Ramos (cell line): ENCODE data around the gene SCN7A.

Experiments used
- in situ Hi-C: fragments of 300-500 bp; cut with MboI; formaldehyde crosslinking; loops from one replicate; pipeline ENCODE4 v1.14.3; 2022; ENCODE audit warnings: low sequenced_read_pairs; ENCODE audit not compliant: unreplicated experiment

The SCN7A gene

GRCh38 chr2:166494140-166494624 lies at the start of gene SCN7A:
Gene SCN7A (minus strand): TSS chr2:166494249. CDS start chr2:166477696, 16,553 bp downstream.
- in situ Hi-C loops = no loop called here

GRCh38 chr2:166539340-166540162 lies 45.5 kb upstream of the SCN7A start:
- in situ Hi-C loops = loop anchor here (25.0 kb wide), 1 partner anchor 1573 kb away; no protein-coding TSS in a partner anchor

- in situ Hi-C loops = loop anchor here (25.0 kb wide), 1 partner anchor 1576 kb away; no protein-coding TSS in a partner anchor
These were observed 42.1 kb upstream of the SCN7A start for GRCh38 chr2:166536111-166536510.

- in situ Hi-C loops = no loop called here
These were observed 27.1 kb upstream of the SCN7A start for GRCh38 chr2:166521155-166521554.

- in situ Hi-C loops = no loop called here
These were observed 26.6 kb upstream of the SCN7A start for GRCh38 chr2:166520604-166521003.

- in situ Hi-C loops = no loop called here
These were observed 25.4 kb upstream of the SCN7A start for GRCh38 chr2:166519391-166519962.

GRCh38 chr2:166518634-166519390 lies 24.8 kb upstream of the SCN7A start:
- in situ Hi-C loops = no loop called here

GRCh38 chr2:166517533-166518061 lies 23.5 kb upstream of the SCN7A start:
- in situ Hi-C loops = no loop called here

GRCh38 chr2:166516712-166517303 lies 22.8 kb upstream of the SCN7A start:
- in situ Hi-C loops = no loop called here

GRCh38 chr2:166513952-166514351 lies 19.9 kb upstream of the SCN7A start:
- in situ Hi-C loops = no loop called here

- in situ Hi-C loops = no loop called here
These were observed 5.2 kb upstream of the SCN7A start for GRCh38 chr2:166499281-166499680.

- in situ Hi-C loops = no loop called here
These were observed 2.6 kb downstream of the SCN7A start for GRCh38 chr2:166491461-166491860.

- in situ Hi-C loops = no loop called here
These were observed 6.9 kb downstream of the SCN7A start for GRCh38 chr2:166487171-166487570.

GRCh38 chr2:166485558-166486178 lies 8.4 kb downstream of the SCN7A start:
- in situ Hi-C loops = no loop called here

- in situ Hi-C loops = no loop called here
These were observed 21.7 kb downstream of the SCN7A start for GRCh38 chr2:166472332-166472731.

GRCh38 chr2:166468124-166469024 lies 25.7 kb downstream of the SCN7A start:
- in situ Hi-C loops = no loop called here

GRCh38 chr2:166464187-166464586 lies 29.9 kb downstream of the SCN7A start:
- in situ Hi-C loops = no loop called here

GRCh38 chr2:166463640-166464039 lies 30.4 kb downstream of the SCN7A start:
- in situ Hi-C loops = no loop called here

GRCh38 chr2:166458674-166459073 lies 35.4 kb downstream of the SCN7A start:
- in situ Hi-C loops = no loop called here
